GM18951 (cell line): ENCODE results near the gene FAM3A.

Experiments
- POLR2A ChIP-seq: IDR thresholded peaks from 4 replicates; pipeline ENCODE4 v1.6.1; 2011; ENCODE audit warnings: mild to moderate bottlenecking; ENCODE audit not compliant: insufficient read length, insufficient read depth; ENCODE audit errors: extremely low read depth
- in situ Hi-C: fragments of 300-500 bp; cut with MboI; formaldehyde crosslinking; loops from one replicate; pipeline ENCODE4 v1.12.0; 2022; ENCODE audit warnings: low sequenced_read_pairs, mixed read lengths, inconsistent platforms; ENCODE audit not compliant: unreplicated experiment

The FAM3A gene

GRCh38 chrX:154477891-154478477, 38.0 kb downstream of the FAM3A start:
- in situ Hi-C loops = no loop called here
- no peak for TF ChIP-seq POLR2A

GRCh38 chrX:154476821-154477220, 39.2 kb downstream of the FAM3A start:
- in situ Hi-C loops = no loop called here
- TF ChIP-seq POLR2A = no peak

DNA sequence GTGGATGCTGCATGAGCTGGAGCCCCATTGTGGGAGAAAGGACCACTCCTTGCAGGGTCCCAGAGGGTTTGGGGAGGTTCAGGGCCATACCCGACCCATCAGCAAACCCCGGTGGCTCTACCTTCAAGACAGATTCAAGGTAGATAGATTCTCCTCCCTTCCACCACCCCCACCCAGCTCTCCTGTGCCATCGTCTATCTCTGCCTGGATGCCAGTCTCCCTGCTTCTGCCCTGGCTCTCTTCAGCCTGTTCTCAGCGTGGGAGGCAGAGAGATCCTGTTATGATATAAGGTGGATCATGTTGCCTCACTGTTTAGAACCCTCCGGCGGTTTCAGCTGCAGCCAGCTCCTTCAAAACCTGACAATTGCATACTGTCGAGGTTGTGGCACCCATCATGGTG, 42.3 kb downstream of the FAM3A start:
- in situ Hi-C loops = no loop called here
- no peak for TF ChIP-seq POLR2A

DNA sequence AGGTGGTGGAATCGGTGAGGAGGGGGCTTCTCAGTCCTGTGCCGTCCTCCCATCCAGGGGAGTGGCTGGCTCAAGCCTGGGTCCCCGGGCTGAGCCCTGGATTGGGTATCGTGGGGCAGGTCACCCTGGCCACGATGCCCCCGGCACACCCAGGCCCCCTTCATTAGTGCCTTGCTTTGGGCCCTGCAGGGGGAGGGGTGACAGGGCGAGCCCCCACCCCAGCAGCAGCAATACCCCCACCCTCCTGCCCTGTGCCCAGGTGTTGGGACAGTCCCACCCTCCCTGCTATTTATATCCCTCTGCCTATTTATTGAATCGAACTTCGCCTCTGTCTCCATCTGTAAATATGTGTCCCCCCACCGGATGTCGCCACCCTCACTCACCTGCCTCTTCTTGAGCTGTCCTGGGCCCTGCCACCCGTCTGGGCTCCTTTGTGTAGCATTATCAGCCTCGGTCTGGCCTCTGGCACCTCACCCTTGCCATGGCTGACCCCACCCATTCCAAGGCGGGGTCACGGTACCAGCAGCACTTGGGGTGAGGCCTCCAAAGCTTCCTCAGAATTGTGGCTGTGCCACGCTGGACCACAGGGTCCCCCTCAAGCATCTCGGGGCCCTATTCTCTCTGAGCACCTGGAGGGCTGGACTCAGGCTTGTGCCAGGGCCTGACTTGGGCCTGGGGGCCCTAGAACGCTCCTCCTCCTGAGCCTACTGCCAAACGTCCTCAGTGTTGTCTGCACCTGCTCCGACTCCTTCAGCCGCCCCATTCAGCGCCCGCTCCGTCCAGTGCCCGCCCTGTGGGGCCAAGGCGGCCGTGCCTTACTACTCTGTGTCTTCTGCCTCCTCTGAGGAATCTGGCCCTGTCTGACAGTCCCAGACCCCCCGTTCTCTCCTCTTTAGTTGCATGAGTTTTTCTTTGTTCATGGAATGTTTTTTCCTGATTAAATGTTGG, 43.1 kb downstream of the FAM3A start:
- in situ Hi-C loops = no loop called here
- no peak for TF ChIP-seq POLR2A

DNA sequence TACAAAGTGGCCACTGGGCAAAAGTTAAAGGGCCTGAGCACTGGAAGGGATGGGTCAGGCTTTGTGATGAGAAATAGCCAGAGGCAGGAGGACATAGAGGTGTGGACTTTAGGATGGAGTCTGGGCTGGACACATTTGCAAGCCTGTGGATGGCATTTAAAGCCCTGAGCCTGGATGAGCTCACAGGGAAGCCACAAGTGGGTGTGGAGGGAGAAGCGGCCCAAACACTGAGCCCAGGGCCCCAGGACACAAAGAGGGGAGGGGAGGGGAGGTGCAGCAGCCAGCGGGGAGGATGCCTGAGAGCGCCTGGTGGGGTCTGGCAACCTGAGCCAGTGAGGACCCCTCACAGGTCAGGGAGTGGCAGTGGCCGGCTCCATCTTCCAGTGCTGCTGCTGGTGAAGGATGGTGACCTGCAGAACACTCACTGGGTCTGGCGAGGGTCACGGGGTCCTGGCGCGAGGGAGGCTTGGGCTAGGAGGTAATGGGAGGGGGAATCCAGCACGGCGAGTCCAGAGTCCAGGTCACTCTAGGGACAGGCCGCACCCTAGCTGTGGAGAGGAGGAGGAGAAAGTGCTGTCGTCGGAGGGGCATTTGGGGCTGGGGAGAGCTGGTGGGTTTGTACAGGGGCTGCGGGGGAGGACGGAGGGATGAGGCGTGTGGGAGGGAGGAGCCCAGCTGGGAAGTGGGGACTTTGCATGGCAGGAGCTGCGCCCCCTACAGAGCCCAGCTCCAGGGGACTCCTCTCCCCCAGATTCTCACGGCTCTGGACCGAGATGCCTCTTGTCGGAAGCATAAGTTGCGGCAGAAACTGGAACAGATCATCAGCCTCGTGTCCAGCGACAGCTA, 44.0 kb downstream of the FAM3A start:
- no peak for TF ChIP-seq POLR2A
- in situ Hi-C loops = no loop called here

DNA sequence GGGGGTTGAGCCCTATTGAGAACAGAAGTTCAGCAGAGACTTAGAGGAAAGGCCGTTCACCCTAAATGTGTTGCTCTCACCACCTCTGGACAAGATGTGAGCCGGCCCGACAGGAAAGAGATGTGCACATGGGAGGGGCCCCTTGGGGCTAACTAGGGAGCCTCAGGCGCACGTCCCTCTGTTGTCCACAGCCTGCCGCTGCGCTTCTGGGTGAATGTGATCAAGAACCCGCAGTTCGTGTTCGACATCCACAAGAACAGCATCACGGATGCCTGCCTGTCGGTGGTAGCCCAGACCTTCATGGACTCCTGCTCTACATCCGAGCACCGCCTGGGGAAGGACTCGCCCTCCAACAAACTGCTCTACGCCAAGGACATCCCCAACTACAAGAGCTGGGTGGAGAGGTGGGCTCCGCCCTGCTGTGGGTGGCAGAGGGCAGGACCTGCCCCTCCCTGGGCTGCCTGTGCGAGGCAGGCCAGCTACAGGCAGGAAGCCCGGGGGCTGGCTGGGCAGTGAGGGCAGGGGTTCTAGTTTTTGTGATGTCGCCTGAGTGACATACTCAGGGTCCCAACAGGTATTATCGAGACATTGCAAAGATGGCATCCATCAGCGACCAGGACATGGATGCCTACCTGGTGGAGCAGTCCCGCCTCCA, 45.0 kb downstream of the FAM3A start:
- TF ChIP-seq POLR2A = no peak
- in situ Hi-C loops = no loop called here

- TF ChIP-seq POLR2A = no peak
- in situ Hi-C loops = no loop called here
Observed at GRCh38 chrX:154470434-154470833, 45.6 kb downstream of the FAM3A start.

DNA sequence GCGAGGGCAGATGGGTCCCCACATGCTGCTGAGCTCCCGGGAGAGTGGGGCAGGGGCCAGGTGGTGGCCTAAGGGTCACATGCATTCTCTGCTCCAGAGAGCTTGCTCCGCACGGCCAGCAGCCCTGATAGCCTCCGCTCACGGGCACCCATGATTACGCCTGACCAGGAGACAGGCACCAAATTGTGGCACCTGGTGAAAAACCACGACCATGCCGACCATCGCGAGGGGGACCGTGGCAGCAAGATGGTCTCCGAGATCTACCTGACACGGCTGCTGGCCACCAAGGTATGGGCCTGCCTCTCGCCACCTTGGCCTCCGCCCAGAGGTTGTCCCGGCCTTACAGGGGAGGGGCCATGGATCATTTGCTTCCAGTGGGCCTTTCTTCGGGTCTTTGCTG, 46.2 kb downstream of the FAM3A start:
- in situ Hi-C loops = no loop called here

DNA sequence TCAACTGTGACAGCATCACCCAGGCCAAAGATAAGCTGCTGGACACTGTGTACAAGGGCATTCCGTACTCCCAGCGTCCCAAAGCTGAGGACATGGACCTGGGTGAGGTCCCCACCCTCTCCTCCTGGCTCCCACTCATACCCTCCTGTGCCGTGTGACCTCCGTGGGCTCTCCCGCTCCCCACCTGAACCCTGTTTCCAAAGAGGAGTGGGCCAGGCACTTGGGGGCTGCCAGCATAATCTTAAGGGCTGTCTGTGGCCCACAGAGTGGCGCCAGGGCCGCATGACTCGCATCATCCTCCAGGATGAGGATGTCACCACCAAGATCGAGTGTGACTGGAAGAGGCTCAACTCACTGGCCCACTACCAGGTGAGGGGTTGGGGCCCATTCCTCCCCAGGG, 46.9 kb downstream of the FAM3A start:
- TF ChIP-seq POLR2A = no peak
- in situ Hi-C loops = no loop called here

More for the DNA sequence above, 46.2 kb downstream of the FAM3A start:
- no peak for TF ChIP-seq POLR2A

GRCh38 chrX:154468217-154468616, 47.8 kb downstream of the FAM3A start:
- in situ Hi-C loops = no loop called here
- TF ChIP-seq POLR2A = no peak

DNA sequence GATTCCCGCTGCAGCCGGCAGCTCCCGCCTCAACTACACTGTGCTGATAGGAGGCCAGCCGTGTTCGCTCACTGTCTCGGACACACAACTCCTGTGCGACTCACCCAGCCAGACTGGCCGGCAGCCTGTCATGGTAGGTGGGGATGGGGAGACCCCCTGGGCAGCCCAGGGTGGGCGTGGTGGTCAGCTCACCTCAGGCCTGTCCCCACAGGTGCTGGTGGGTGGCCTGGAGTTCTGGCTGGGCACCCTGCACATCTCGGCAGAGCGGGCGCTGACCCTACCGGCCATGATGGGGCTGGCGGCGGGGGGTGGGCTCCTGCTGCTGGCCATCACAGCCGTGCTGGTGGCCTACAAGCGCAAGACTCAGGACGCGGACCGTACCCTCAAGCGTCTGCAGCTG, 48.5 kb downstream of the FAM3A start:
- in situ Hi-C loops = no loop called here
- TF ChIP-seq POLR2A = no peak

GRCh38 chrX:154466907-154467306, 49.1 kb downstream of the FAM3A start:
- in situ Hi-C loops = no loop called here
- TF ChIP-seq POLR2A = no peak

DNA sequence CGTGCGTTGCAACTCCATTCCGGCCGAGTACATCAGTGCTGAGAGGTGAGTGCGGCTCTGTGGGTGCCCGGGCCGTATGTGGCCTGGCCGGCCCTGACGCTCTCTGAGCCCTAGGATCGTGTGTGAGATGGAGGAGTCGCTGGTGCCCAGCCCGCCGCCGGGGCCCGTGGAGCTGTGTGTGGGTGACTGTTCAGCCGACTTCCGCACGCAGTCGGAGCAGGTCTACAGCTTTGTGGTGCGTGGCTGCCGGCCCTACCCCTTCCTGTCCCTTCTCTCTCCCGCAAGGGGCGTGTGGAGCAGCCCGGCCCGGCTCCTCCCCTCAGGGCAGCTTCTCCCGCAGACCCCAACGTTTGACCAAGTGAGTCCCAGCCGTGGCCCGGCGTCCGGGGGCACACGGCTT, 50.0 kb downstream of the FAM3A start:
- TF ChIP-seq POLR2A = no peak
- in situ Hi-C loops = no loop called here

- in situ Hi-C loops = no loop called here
- TF ChIP-seq POLR2A = no peak
Observed at GRCh38 chrX:154465601-154466000, 50.4 kb downstream of the FAM3A start.
